ENCODE data around the gene HHLA2.
A peak's percentile ranks its signal among the peaks of the same experiment; 100 is the strongest.

The HHLA2 gene

DNA sequence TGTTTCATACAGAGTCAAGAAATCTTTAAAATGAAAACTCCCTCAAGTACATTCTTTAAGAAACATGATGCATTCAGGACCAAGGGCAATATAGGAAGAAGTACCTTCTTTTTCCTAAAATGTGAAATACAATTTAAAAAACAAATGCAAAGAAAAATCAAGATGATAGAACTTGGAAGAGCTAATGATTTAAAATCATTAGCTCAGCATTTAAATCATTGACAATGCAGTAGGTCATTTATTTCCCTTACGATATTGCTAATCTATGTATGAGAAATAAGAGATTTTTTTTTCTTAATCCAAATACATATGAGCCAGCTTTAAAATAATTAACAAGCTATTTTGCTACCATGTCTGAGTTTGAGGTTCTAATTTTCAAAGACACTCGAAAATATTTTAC lies 105.5 kb downstream of the HHLA2 start:
- TF ChIP-seq, protein P1, sequence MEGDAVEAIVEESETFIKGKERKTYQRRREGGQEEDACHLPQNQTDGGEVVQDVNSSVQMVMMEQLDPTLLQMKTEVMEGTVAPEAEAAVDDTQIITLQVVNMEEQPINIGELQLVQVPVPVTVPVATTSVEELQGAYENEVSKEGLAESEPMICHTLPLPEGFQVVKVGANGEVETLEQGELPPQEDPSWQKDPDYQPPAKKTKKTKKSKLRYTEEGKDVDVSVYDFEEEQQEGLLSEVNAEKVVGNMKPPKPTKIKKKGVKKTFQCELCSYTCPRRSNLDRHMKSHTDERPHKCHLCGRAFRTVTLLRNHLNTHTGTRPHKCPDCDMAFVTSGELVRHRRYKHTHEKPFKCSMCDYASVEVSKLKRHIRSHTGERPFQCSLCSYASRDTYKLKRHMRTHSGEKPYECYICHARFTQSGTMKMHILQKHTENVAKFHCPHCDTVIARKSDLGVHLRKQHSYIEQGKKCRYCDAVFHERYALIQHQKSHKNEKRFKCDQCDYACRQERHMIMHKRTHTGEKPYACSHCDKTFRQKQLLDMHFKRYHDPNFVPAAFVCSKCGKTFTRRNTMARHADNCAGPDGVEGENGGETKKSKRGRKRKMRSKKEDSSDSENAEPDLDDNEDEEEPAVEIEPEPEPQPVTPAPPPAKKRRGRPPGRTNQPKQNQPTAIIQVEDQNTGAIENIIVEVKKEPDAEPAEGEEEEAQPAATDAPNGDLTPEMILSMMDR (IDR thresholded peaks at IDR 0.05; ENCODE audit: control insufficient read depth, extremely low read depth, insufficient read depth), result no peak
- DNase-seq (ENCODE audit: low read depth), result no peak
- no peak overlapping the region for H3K4me3 ChIP-seq (ENCODE audit: low read depth, low read length)

DNA sequence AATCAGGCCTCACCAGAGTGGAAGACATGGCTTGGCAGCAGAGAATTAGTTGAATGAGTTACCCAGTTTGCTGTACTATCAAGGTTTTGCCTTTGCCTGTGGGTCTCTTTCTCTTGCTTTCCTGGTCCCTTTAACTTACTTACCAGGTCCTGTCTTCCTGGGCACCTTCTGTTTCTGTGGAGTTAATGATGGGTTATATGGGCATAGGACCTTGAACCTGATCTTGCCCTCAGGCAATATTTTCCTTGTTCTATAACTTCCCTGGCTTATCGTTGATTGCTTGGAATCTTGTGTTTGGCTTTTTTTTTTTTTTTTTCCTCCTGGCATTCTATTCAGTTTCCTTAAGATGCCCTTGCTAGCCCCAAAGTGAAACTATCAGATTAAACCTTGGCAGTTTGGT lies 106.8 kb downstream of the HHLA2 start:
- no peak overlapping the region for H3K4me3 ChIP-seq (ENCODE audit: low read depth, low read length)
- TF ChIP-seq, protein P1 (IDR thresholded peaks at IDR 0.05; ENCODE audit: control insufficient read depth, extremely low read depth, insufficient read depth), result no peak
- no peak for DNase-seq (ENCODE audit: low read depth)

DNA sequence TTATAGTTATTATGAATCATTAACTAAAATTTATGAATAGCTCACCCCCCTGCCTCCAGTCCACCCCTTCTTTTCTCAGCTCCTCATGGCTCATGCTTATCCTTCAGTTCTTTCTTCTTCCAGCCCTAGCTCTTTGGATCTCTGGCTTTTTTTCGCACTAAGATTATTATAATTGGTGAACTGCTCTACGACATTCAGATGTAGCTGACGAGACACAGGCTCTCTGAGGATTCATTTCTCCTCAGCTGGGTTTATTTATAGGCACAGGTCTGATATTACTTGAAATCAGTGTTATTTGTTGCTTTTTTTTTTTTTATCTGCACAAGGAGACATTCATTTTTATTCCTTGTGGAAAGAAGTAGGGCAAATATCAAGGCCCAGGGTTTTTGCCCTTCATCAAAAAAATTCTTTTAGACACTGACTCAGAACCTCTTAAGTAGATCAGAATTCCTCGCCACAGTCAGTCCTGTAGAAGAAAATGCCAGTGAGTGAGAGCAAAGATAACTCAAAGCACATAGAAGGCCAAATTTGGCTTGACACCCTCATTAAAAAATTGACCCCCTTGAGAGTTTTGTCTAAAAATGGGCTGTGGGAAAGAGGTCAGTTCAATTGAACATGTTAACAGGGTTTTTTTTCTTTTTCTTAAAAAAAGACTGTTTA lies 107.5 kb downstream of the HHLA2 start:
- TF ChIP-seq, protein P1 (IDR thresholded peaks at IDR 0.05; ENCODE audit: control insufficient read depth, extremely low read depth, insufficient read depth), result no peak
- H3K4me3 ChIP-seq (ENCODE audit: low read depth, low read length), result no peak overlapping the region
- DNase-seq (ENCODE audit: low read depth), result no peak

DNA sequence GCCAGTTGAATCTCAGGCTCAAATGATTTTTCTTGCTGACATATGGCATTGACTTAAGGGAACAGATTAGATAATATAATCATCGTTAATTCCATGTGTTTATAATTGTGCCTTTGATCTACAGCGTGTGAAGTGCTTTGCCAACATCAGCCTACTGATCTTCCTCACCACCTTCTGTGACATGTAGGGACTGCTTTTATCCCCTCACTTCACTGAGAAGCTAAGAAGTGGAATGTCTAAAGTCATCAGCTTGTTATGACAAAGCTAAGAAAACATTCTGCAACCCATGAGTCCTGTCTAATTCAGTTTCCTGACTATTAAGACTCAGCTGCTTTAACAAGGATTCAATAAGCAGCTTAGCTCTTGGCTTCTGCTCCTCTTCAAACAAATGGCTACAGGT lies 108.0 kb downstream of the HHLA2 start:
- DNase-seq (ENCODE audit: low read depth), result no peak
- TF ChIP-seq, protein P1 (IDR thresholded peaks at IDR 0.05; ENCODE audit: control insufficient read depth, extremely low read depth, insufficient read depth), result no peak
- H3K4me3 ChIP-seq (ENCODE audit: low read depth, low read length), result no peak overlapping the region

DNA sequence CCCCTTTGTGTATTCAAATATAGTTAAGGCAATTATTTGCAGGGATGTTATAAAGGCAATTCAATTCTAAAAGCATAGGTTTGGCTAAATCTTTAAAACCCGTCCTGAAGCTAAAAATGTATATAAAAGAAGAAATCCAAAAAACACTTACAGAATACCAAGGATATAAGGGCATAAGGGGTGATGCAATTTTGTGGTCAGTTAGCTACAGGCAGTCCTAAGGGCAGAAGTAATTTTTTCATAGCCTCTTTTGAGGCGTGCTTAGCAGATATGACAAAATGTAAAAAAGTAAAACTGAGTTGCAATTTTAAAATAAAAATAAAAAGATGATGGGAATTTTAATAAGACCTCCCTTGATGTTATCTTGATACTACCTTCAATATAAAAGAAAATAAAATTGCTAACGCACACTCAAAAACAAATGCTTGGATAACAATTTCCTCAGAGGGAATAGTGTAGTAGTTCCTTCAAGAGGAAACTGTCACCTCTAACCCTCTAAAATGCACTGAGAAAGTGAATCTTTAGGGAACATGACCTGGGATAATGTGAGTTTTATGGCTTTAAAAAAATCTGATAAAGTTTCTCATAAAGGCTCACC lies 109.8 kb downstream of the HHLA2 start:
- H3K4me3 ChIP-seq (ENCODE audit: low read depth, low read length), result no peak overlapping the region
- DNase-seq (ENCODE audit: low read depth), result no peak
- TF ChIP-seq, protein P1 (IDR thresholded peaks at IDR 0.05; ENCODE audit: control insufficient read depth, extremely low read depth, insufficient read depth), result no peak

DNA sequence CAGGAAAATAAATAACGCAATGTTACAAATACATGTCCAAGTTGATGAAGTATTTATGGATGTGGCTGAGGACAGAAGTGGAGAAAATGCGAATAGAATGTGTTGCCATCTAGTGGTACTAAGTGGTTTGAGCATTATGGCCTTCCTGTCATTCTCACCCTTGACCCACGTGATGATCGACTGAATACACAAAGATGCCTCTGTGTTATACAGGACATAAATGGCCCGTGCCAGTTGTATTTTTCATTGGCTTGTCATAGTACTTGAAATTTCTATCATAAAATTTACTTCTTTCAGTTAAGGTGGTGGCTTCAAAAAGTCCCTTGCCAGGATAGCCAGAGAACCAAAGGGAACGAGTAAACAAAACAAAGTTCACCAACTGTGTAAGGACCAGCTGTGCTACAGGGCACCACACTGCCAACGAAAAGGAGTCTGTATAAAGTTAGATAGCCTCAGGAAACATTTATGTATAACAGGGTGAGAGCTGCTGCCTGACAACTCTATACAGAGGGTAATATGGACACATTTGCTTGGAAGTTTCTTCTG lies 110.4 kb downstream of the HHLA2 start:
- no peak overlapping the region for H3K4me3 ChIP-seq (ENCODE audit: low read depth, low read length)
- TF ChIP-seq, protein P1 (IDR thresholded peaks at IDR 0.05; ENCODE audit: control insufficient read depth, extremely low read depth, insufficient read depth), result peak; percentile 70
- DNase-seq (ENCODE audit: low read depth), result peak; percentile 87
